GM19397 (cell line): ENCODE data around the gene MRPL52.

Experiments
- ATAC-seq: cut with Tn5 transposase; IDR thresholded peaks from one replicate; pipeline ENCODE4 v1.9.1; 2021; ENCODE audit warnings: mild to moderate bottlenecking, moderate library complexity; ENCODE audit not compliant: unreplicated experiment

The MRPL52 gene

DNA sequence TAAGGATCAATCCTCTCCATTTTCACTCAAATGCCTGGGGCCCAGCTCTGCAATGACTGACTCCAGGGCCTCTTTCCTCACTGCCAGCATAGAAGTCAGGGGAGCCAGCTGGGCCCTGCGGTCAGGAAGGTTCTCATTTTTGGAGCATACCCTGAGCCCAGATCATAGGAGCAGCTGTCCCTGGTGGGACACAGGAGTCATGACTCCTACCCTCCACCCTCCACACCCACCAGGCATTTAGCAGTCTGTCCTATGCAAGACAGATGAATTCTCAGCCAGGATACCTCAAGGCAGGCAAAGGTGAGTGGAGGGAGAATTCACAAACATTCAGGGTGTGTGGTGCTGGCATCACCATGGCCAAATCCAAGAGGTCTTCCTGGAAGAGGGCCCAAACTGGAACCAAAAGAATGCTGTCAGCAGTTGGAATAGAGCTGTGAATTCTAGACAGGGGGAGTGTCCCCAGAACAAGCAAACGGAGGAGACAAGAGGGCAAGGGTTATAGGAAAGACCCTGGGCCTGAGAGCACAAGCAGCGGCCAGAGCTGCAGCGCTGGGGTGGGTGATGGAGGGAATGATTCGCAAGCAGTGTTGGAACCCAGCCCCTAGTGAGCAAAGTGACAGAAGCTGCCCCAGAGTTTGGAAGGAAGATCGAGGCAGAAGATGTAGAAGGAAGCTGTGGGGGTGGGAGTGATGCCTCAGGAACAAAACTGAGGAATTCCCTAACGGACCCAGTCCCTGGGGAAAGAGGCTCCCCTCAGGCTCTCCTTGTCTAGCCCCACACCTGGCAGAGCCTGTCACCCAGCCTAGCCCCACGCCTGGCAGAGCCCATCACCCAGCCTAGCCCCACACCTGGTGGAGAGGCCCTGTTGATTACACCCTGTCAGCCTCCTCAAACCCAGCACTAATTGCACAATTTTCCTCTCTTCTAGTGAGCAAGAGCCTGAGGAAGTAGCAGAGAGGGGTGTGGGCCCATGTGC is 48.9 kb downstream of the MRPL52 start:
- no peak for ATAC-seq

DNA sequence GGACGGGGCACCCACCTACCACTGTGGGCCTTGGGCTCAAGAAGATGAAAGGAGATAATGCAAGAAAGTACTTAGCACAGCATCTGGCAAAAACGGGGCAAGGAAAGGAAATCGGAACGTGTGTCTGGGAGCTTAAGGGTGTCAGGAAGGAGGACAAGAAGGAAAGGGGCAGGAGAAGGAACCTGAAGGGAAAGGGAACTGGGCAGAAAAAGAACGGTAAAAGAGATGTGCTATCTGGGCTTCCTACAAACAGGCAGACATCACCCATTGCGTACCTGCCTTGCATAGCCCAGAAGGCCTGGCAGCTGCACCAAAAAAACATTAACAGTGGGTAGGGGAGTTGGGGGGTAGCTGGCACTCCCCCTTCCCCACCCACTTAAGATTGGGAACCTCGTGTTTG is 52.4 kb downstream of the MRPL52 start:
- ATAC-seq, result no peak

DNA sequence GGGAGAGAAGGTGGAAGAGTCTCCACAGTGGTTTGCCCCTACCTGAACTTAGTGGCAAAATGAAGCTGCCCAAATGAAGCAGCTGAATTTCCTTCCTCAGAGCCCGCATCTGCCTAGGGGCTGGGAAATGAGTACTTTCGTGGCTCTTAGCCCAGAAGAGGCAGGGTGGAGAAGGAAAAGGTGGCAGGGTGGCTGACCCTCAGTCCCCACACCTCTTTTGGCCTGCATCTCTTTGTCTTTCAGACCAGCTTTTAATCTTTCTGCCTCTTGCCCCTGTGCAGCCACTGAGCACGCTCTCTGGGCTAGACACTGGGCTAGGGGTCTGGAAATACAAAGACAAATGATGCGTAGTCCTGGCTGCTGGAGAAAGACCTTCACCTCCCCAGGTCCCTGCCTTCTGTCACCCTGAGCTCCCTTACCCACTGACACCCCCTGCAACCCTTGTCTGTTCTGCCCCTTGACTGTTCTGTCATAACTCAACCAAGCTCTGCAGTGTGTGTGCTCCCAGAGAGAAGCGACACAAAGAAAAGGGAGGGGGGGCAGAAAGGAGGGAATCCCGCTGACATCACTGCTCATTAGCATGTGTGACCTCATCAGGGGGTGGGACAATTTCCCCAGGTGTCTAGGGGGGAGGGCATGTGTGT is 53.0 kb downstream of the MRPL52 start:
- no peak for ATAC-seq

DNA sequence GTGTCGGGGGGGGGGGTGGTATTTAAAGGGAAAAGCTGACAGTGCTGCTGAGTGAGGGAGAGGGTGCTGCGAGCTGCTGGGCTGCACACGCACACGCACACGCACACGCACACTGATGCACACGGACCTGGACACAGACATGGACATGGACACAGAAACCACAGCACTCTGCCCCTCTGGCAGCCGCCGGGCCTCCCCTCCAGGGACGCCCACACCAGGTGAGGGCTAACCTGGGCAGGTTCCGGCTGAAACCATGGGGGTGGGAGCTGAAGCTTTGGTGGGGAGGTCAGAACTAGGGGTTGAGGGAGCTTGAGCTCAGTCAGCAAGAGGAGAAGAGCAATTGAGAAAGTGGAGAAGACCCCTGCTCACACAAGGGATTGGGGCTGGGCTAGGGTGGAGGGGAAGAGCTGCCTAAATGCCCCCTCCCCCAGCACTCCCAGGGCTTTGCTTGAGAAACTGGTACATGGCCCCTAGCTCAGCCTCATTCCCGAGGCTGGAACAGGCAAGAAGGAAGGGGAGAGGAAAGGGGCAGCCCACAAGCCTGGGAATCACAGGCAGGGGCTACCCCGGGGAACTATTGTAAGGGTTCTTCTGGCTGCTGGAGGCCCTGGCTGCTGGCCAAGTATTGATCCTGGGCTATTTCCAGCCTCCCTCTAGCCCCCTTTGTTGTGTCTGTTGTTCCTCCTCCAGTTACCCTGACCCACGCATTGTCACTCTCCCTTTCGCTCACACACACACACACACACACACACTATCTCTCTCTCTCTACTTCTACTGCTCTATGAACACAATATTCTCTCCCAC is 53.7 kb downstream of the MRPL52 start, which contains the start of gene REM2:
TSS of gene REM2 (plus strand) at position 50 of the 804 bp plus-strand sequence. CDS start at position 116, 66 bp downstream.
- ATAC-seq, result no peak

DNA sequence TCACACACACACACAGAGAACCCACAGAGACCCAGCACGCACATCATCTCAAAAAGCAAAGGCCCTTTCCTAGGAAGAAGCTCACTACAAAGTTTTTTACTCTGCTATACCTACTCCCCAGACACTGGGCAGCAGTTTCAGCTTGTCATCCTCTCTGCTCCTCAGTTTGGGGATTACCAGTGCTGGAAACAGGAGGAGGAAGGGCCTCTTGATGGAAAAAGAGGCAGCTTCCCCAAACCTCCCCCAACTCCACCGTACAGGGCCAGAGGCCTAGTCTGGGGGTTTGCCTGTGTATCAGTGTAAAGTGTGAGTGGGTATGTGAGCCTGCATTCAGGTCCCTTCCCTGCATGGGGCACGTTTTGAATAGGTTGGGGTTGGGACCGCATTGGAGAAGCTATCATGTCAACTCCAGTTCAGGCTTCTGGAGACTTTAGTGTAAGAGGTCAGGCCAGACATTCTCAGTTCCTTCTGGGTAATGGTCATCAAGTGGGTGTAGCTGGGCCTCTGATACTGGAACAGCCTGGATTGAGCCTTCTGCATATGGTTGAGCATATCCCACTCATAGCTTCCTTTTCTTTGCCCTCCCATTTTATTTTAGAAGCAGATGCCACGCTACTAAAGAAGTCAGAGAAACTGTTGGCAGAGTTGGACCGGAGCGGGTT is 54.5 kb downstream of the MRPL52 start:
- ATAC-seq, result no peak
